ENCODE data around the gene CEP112. TPM values are rescaled to one million over a fixed set of nuclear protein-coding genes. Genes with fewer than 3 reads are reported as not detected.

CEP112 gene
- total and polyA plus RNA-seq, 7 experiments from 2014 or later = 0.08 to 2.5 (median 0.66) TPM; not detected in 1

GRCh38 chr17:65588181-65588808 lies 603.6 kb downstream of the CEP112 start:
- peaks cover 0 to 49% of the 10 kb centered on the region in 2 donors for H3K4me1 ChIP-seq (ENCODE audit: control insufficient read depth in 2 of 2, insufficient read depth in 2 of 2, low read length in 2 of 2)
- no peak overlapping the region for H3K27ac ChIP-seq (ENCODE audit: low read depth, low read length)
- H3K9me3 ChIP-seq (ENCODE audit: control insufficient read depth in 2 of 3, low read length in 3 of 3) = no peaks in the 10 kb centered on the region
- Mint-ChIP-seq H3K4me3 (peak overlapping the region in 5 of 10 donors; percentile 0 to 29 (median 6)), H3K36me3 (no peaks in the 10 kb centered on the region), H3K27me3 (no peaks in the 10 kb centered on the region), H3K9me3 (no peaks in the 10 kb centered on the region), H3K27ac (peak overlapping the region in 6 of 9 donors; percentile 4 to 59 (median 52)), H3K4me1 (peaks cover 13 to 72% (median 53%) of the 10 kb centered on the region in 7 donors)
- no peak for ATAC-seq
- ChIA-PET POLR2A (interaction anchor here (0.6 kb wide), 1 partner anchor 50 kb away, joined by 3 read pairs; no protein-coding TSS in a partner anchor), CTCF (no interaction called here)
- H3K4me3 ChIP-seq (ENCODE audit: low read length) = no peak overlapping the region
- no peaks in the 10 kb centered on the region for H3K27me3 ChIP-seq (ENCODE audit: control insufficient read depth in 2 of 2, insufficient read depth in 2 of 2, low read length in 2 of 2)
- DNase-seq = no peak
- intact Hi-C loops (cut with micrococcal nuclease) = no loop called here
- H3K36me3 ChIP-seq (ENCODE audit: control insufficient read depth in 2 of 3, insufficient read depth in 3 of 3, low read length in 3 of 3) = no peaks in the 10 kb centered on the region

GRCh38 chr17:65587534-65588180 lies 604.3 kb downstream of the CEP112 start:
- peak overlapping the region in 5 of 9 donors; percentile 50 to 69 (median 59) for H3K27ac Mint-ChIP-seq
- Histone ChIP-seq H3K36me3 (ENCODE audit: control insufficient read depth in 2 of 3, insufficient read depth in 3 of 3, low read length in 3 of 3) (no peaks in the 10 kb centered on the region), H3K9me3 (ENCODE audit: control insufficient read depth in 2 of 3, low read length in 3 of 3) (no peaks in the 10 kb centered on the region), H3K4me1 (ENCODE audit: control insufficient read depth in 2 of 2, insufficient read depth in 2 of 2, low read length in 2 of 2) (peaks cover 0 to 42% of the 10 kb centered on the region in 2 donors), H3K4me3 (ENCODE audit: low read length) (no peak overlapping the region), H3K27me3 (ENCODE audit: control insufficient read depth in 2 of 2, insufficient read depth in 2 of 2, low read length in 2 of 2) (no peaks in the 10 kb centered on the region), H3K27ac (ENCODE audit: low read depth, low read length) (no peak overlapping the region)
- intact Hi-C loops (cut with micrococcal nuclease) = no loop called here
- ChIA-PET POLR2A (interaction anchor here (0.9 kb wide), 1 partner anchor 11 kb away, joined by 3 read pairs; no protein-coding TSS in a partner anchor), CTCF (interaction anchor here (0.7 kb wide), 1 partner anchor 12 kb away, joined by 3 read pairs; no protein-coding TSS in a partner anchor)
- ATAC-seq = no peak
- no peak for DNase-seq
- H3K27me3 Mint-ChIP-seq = no peaks in the 10 kb centered on the region
- H3K4me3 Mint-ChIP-seq = peak overlapping the region in 4 of 10 donors; percentile 1 to 63 (median 46)
- peaks cover 13 to 66% (median 47%) of the 10 kb centered on the region in 7 donors for H3K4me1 Mint-ChIP-seq
- no peaks in the 10 kb centered on the region for H3K9me3 Mint-ChIP-seq
- H3K36me3 Mint-ChIP-seq = no peaks in the 10 kb centered on the region

- Histone ChIP-seq H3K27ac (ENCODE audit: low read depth, low read length) (no peak overlapping the region), H3K4me3 (ENCODE audit: low read length) (no peak overlapping the region), H3K27me3 (ENCODE audit: control insufficient read depth in 2 of 2, insufficient read depth in 2 of 2, low read length in 2 of 2) (no peaks in the 10 kb centered on the region), H3K9me3 (ENCODE audit: control insufficient read depth in 2 of 3, low read length in 3 of 3) (no peaks in the 10 kb centered on the region), H3K36me3 (ENCODE audit: control insufficient read depth in 2 of 3, insufficient read depth in 3 of 3, low read length in 3 of 3) (no peaks in the 10 kb centered on the region), H3K4me1 (ENCODE audit: control insufficient read depth in 2 of 2, insufficient read depth in 2 of 2, low read length in 2 of 2) (peaks cover 0 to 42% of the 10 kb centered on the region in 2 donors)
- DNase-seq (no peak), ATAC-seq (no peak)
- H3K9me3 Mint-ChIP-seq = peaks cover 0 to 2% (median 0%) of the 10 kb centered on the region in 11 donors
- H3K27me3 Mint-ChIP-seq = no peaks in the 10 kb centered on the region
- H3K4me1 Mint-ChIP-seq = peaks cover 13 to 66% (median 49%) of the 10 kb centered on the region in 7 donors
- ChIA-PET POLR2A (interaction anchor here (0.9 kb wide), 1 partner anchor 11 kb away, joined by 3 read pairs; no protein-coding TSS in a partner anchor), CTCF (no interaction called here)
- H3K4me3 Mint-ChIP-seq = peak overlapping the region in 7 of 10 donors; percentile 1 to 63 (median 34)
- H3K36me3 Mint-ChIP-seq = no peaks in the 10 kb centered on the region
- intact Hi-C loops (cut with micrococcal nuclease) = no loop called here
- peak overlapping the region in 5 of 9 donors; percentile 23 to 65 (median 50) for H3K27ac Mint-ChIP-seq
These were observed 605.0 kb downstream of the CEP112 start for GRCh38 chr17:65586899-65587298.

Other genes with a start within 250 kb of the CEP112 start
- gene APOH, start 37.3 kb upstream of the CEP112 start, total RNA-seq = not detected
- not detected for gene APOH, start 37.3 kb upstream of the CEP112 start, polyA plus RNA-seq
- 100 to 1,000 TPM in 4 of 5 experiments, 10 to 100 TPM in 1; 94.1 to 186 (median 154) TPM for gene PRKCA, start 110.5 kb upstream of the CEP112 start, total RNA-seq
- gene PRKCA, start 110.5 kb upstream of the CEP112 start, polyA plus RNA-seq = 1 to 10 TPM; 4.1 to 4.9 TPM